Hepatocyte (in vitro differentiated cells): ENCODE results near the gene VAPA. TPM values are rescaled to one million over a fixed set of nuclear protein-coding genes. Genes with fewer than 3 reads are reported as not detected.

Experiments
- DNase-seq: peaks from one replicate; pipeline ENCODE4 v3.0.0-alpha.2; 2016; ENCODE audit warnings: low spot score
- H2AFZ ChIP-seq: fragments of 200-600 bp; sonication (generic); 2 replicates; pipeline ENCODE4 v1.6.0; 2016; ENCODE audit warnings: antibody characterized with exemption, mild to moderate bottlenecking
- H3K27ac ChIP-seq: fragments of 200-600 bp; sonication (generic); 2 replicates; pipeline ENCODE4 v1.5.1; 2016; ENCODE audit warnings: mild to moderate bottlenecking
- H3K27me3 ChIP-seq: fragments of 200-600 bp; sonication (generic); 2 replicates; pipeline ENCODE4 v1.6.1; 2016
- H3K36me3 ChIP-seq: fragments of 200-600 bp; sonication (generic); replicated peaks from 2 replicates; pipeline ENCODE4 v1.5.1; 2016; ENCODE audit warnings: low read depth; ENCODE audit not compliant: insufficient read depth
- H3K4me1 ChIP-seq: fragments of 200-600 bp; sonication (generic); 2 replicates; pipeline ENCODE4 v1.5.1; 2016; ENCODE audit warnings: mild to moderate bottlenecking, moderate library complexity; ENCODE audit not compliant: insufficient read depth
- H3K4me2 ChIP-seq: fragments of 200-600 bp; sonication (generic); 2 replicates; pipeline ENCODE4 v1.6.0; 2016
- H3K4me3 ChIP-seq: fragments of 200-600 bp; sonication (generic); 2 replicates; pipeline ENCODE4 v1.5.1; 2016; ENCODE audit warnings: mild to moderate bottlenecking
- H3K79me2 ChIP-seq: fragments of 200-600 bp; sonication (generic); 2 replicates; pipeline ENCODE4 v1.6.0; 2017; ENCODE audit warnings: mild to moderate bottlenecking
- H3K9me2 ChIP-seq: fragments of 200-600 bp; sonication (generic); replicated peaks from 2 replicates; pipeline ENCODE4 v1.6.0; 2017; ENCODE audit warnings: mild to moderate bottlenecking; ENCODE audit not compliant: insufficient read depth
- H3K9me3 ChIP-seq: fragments of 200-600 bp; sonication (generic); 2 replicates; pipeline ENCODE4 v1.5.1; 2016; ENCODE audit warnings: low read depth, mild to moderate bottlenecking
- H4K20me1 ChIP-seq: fragments of 200-600 bp; sonication (generic); 2 replicates; pipeline ENCODE4 v1.6.0; 2016; ENCODE audit warnings: mild to moderate bottlenecking; ENCODE audit not compliant: insufficient read depth, poor library complexity, severe bottlenecking
- EZH2 ChIP-seq: fragments of 200-600 bp; sonication (generic); IDR thresholded peaks from 2 replicates; pipeline ENCODE4 v1.6.1; 2016; ENCODE audit warnings: antibody characterized with exemption, mild to moderate bottlenecking, borderline replicate concordance
- EZH2phosphoT487 ChIP-seq: fragments of 200-600 bp; sonication (generic); IDR thresholded peaks from one replicate; pipeline ENCODE4 v1.6.1; 2018; ENCODE audit warnings: antibody characterized with exemption, mild to moderate bottlenecking, low read depth, moderate library complexity; ENCODE audit not compliant: unreplicated experiment, severe bottlenecking
- WGBS: methylation state at CpG from one replicate; pipeline ENCODE4 v1.1.6; 2016; ENCODE audit warnings: low lambda C conversion rate; ENCODE audit errors: missing lambda C conversion rate; 5-methylcytosine and 5-hydroxymethylcytosine counted together
- polyA plus RNA-seq: library from polyadenylated mRNA; unstranded; fragments of >200 nt; fragmentation: Nextera tagmentation; extraction: Ambion mirVana; gene quantifications from 2 replicates; pipeline ENCODE4 v1.2.1, GENCODE V29; 2016
- total RNA-seq: library from RNA; depleted of rRNA; stranded (reverse); fragments of >200 nt; gene quantifications from 2 replicates; pipeline ENCODE4 v1.2.3, GENCODE V29; 2014
- TF ChIP-seq, protein P1 (sequence below): fragments of 200-600 bp; sonication (generic); IDR thresholded peaks from 2 replicates; pipeline ENCODE4 v1.5.1; 2016; ENCODE audit warnings: antibody characterized with exemption, mild to moderate bottlenecking; ENCODE audit not compliant: poor library complexity

VAPA gene
- total and polyA plus RNA-seq, 2 experiments from 2014 or later = 290 to 324 TPM

DNA sequence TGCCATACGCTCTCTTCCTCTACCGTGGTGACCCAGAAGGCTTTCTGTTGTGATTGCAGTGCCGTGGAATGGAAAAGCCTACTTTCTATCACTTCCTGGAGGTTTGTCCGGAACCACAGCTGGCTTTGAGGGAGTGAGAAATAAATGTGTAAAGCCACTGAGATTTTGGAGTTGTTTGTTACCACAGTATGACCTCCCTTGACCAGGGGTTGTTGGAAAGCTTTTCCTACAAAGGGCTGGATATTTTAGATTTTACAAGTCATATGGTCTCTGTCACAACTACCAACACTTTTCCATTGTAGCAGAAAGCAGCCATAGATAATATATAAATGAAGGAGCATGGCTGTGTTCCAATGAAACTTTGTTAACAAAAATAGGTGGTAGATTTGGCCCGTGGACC lies 70.3 kb downstream of the VAPA start:
- no peaks in the 10 kb centered on the region for H3K36me3 ChIP-seq
- peaks cover 12% of the 10 kb centered on the region for H3K4me1 ChIP-seq
- DNase-seq = no peak
- no peaks in the 10 kb centered on the region for H3K9me3 ChIP-seq
- H3K9me2 ChIP-seq = no peaks in the 10 kb centered on the region
- no peaks in the 10 kb centered on the region for H3K27me3 ChIP-seq
- no peak overlapping the region for H3K4me2 ChIP-seq
- no peak overlapping the region for H3K27ac ChIP-seq
- 81% methylated on average over 5 of the region's 5 CpGs for WGBS
- H3K4me3 ChIP-seq = no peak overlapping the region
- no peaks in the 10 kb centered on the region for H3K79me2 ChIP-seq
- no peak for TF ChIP-seq EZH2phosphoT487
- TF ChIP-seq, protein P1, sequence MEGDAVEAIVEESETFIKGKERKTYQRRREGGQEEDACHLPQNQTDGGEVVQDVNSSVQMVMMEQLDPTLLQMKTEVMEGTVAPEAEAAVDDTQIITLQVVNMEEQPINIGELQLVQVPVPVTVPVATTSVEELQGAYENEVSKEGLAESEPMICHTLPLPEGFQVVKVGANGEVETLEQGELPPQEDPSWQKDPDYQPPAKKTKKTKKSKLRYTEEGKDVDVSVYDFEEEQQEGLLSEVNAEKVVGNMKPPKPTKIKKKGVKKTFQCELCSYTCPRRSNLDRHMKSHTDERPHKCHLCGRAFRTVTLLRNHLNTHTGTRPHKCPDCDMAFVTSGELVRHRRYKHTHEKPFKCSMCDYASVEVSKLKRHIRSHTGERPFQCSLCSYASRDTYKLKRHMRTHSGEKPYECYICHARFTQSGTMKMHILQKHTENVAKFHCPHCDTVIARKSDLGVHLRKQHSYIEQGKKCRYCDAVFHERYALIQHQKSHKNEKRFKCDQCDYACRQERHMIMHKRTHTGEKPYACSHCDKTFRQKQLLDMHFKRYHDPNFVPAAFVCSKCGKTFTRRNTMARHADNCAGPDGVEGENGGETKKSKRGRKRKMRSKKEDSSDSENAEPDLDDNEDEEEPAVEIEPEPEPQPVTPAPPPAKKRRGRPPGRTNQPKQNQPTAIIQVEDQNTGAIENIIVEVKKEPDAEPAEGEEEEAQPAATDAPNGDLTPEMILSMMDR = no peak
- H4K20me1 ChIP-seq = no peaks in the 10 kb centered on the region
- no peak overlapping the region for H2AFZ ChIP-seq

DNA sequence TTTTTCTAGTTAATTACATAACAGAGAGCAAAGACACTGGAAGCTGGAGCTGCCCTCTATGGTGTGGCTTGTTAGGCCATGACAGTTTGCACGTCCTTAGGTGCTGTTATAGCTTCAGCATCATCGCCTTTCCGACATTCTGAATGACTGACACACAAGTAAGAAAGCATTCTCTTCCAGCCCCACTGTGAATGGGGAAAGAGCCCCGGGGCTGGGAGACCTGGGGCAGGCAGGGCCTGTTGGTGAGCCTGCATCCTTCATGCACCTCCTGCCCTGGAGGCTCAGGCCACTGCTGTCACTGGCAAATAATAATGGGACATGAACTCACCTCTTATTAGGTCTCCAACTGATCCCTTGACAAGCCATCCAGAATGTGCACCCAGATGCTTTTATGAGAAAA lies 71.8 kb downstream of the VAPA start:
- H3K36me3 ChIP-seq = no peaks in the 10 kb centered on the region
- no peak for DNase-seq
- H3K4me1 ChIP-seq = peaks cover 12% of the 10 kb centered on the region
- no peak overlapping the region for H2AFZ ChIP-seq
- no peaks in the 10 kb centered on the region for H3K79me2 ChIP-seq
- no peak overlapping the region for H3K4me3 ChIP-seq
- no peaks in the 10 kb centered on the region for H3K9me3 ChIP-seq
- no peaks in the 10 kb centered on the region for H3K9me2 ChIP-seq
- H3K4me2 ChIP-seq = no peak overlapping the region
- H4K20me1 ChIP-seq = no peaks in the 10 kb centered on the region
- 92% methylated on average over 4 of the region's 4 CpGs for WGBS
- H3K27me3 ChIP-seq = no peaks in the 10 kb centered on the region
- H3K27ac ChIP-seq = no peak overlapping the region
- no peak for TF ChIP-seq EZH2
- TF ChIP-seq, protein P1 = no peak
- no peak for TF ChIP-seq EZH2phosphoT487

DNA sequence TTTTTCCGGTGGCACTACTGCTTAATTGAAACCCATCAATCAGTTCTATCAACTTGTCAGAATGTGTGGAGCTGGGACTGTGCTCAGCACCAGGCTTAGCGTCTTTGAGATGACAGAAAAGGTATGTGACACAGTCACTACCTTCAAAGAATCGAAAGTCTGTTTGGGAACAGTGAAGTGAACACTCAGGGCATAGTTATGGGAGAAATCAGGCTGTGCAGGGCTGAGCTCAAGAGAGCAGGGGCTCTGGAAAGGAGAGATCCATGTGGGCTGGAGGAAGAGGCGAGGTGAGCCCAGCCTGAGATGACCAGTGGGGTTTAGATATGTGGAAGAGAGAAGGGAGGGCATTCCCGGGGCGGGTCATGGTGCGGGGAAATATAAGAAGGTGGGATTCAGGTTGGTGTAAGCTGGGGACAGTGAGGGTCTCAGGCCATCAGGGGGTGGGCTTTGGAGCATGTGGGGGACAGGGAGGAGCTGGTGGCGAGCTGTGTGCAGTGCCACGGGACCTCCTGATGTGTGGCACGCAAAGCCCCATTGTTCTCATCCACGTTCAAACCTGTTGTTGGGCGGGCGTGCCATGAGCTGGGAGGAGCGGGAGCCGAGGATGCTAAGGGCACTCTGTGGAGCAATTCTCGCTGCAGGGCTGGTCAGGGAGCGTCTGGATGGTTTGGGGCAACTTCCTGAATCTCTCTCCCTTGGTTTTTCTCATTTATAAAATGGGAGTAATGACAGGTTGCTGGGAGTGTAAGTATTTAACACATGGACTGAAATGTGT lies 72.5 kb downstream of the VAPA start:
- H3K4me1 ChIP-seq = peaks cover 12% of the 10 kb centered on the region
- no peak overlapping the region for H2AFZ ChIP-seq
- no peak for DNase-seq
- H4K20me1 ChIP-seq = no peaks in the 10 kb centered on the region
- no peak overlapping the region for H3K27ac ChIP-seq
- no peak for TF ChIP-seq EZH2
- no peak for TF ChIP-seq EZH2phosphoT487
- TF ChIP-seq, protein P1 = no peak
- H3K9me3 ChIP-seq = no peaks in the 10 kb centered on the region
- no peaks in the 10 kb centered on the region for H3K9me2 ChIP-seq
- no peak overlapping the region for H3K4me2 ChIP-seq
- no peak overlapping the region for H3K4me3 ChIP-seq
- no peaks in the 10 kb centered on the region for H3K27me3 ChIP-seq
- 88% methylated on average over 16 of the region's 17 CpGs for WGBS
- no peaks in the 10 kb centered on the region for H3K36me3 ChIP-seq
- H3K79me2 ChIP-seq = no peaks in the 10 kb centered on the region
